Kidney epithelial cell (primary cell): Measurements from ENCODE around the gene WFDC10A. TPM values are rescaled to one million over a fixed set of nuclear protein-coding genes. Genes with fewer than 3 reads are reported as not detected.

Experiments used
- DNase-seq: peaks from one replicate; pipeline ENCODE4 v3.0.0-alpha.2; 2010; ENCODE audit warnings: low read depth
- H3K27me3 ChIP-seq: 2 replicates; pipeline ENCODE4 v1.6.0; 2011; ENCODE audit warnings: low read length; ENCODE audit not compliant: control insufficient read depth, insufficient read depth
- H3K36me3 ChIP-seq: 2 replicates; pipeline ENCODE4 v1.5.1; 2011; ENCODE audit warnings: low read length; ENCODE audit not compliant: control insufficient read depth, insufficient read depth
- H3K4me3 ChIP-seq: 2 replicates; pipeline ENCODE4 v1.5.1; 2011; ENCODE audit warnings: low read depth, mild to moderate bottlenecking, control low read depth, low read length
- CTCF ChIP-seq: IDR thresholded peaks from 2 replicates; pipeline ENCODE4 v1.5.1; 2011; ENCODE audit warnings: mild to moderate bottlenecking, moderate library complexity, low read length, control low read depth, inconsistent platforms; ENCODE audit not compliant: insufficient read depth, poor library complexity, severe bottlenecking
- total RNA-seq: library from RNA; depleted of rRNA; stranded (reverse); fragments of >200 nt; gene quantifications from 2 replicates; pipeline ENCODE4 v1.2.3, GENCODE V29; 2015

The WFDC10A gene
- total RNA-seq, 1 donor from 2014 or later: not detected

- Histone ChIP-seq H3K27me3 (no peaks in the 10 kb centered on the region), H3K36me3 (no peaks in the 10 kb centered on the region), H3K4me3 (no peak within 1 kb of the TSS)
- TF ChIP-seq CTCF: no peak
- no peak for DNase-seq
Observed at GRCh38 chr20:45670139-45670538, 40.6 kb downstream of the WFDC10A start, which contains the start of gene WFDC11. Gene WFDC11, minus strand, starts transcription at chr20:45670239. Its CDS starts 19,639 bp downstream, at chr20:45650600.

- TF ChIP-seq CTCF: no peak
- Histone ChIP-seq H3K27me3 (no peaks in the 10 kb centered on the region), H3K36me3 (no peaks in the 10 kb centered on the region), H3K4me3 (no peak overlapping the region)
- no peak for DNase-seq
Observed at GRCh38 chr20:45672765-45673164, 43.2 kb downstream of the WFDC10A start.

GRCh38 chr20:45679650-45680049 lies 50.1 kb downstream of the WFDC10A start:
- no peak overlapping the region for H3K4me3 ChIP-seq
- no peak for DNase-seq
- H3K36me3 ChIP-seq: no peaks in the 10 kb centered on the region
- H3K27me3 ChIP-seq: no peaks in the 10 kb centered on the region
- no peak for TF ChIP-seq CTCF

Other genes with a start within 250 kb of the WFDC10A start
- gene DBNDD2, start 221.4 kb upstream of the WFDC10A start, total RNA-seq: 57.2 and 64.4 TPM in 2 replicates
- 69.8 and 92.7 TPM in 2 replicates for gene PIGT, start 213.6 kb upstream of the WFDC10A start, total RNA-seq
- 78.5 and 84.9 TPM in 2 replicates for gene WFDC2, start 160.0 kb upstream of the WFDC10A start, total RNA-seq
- gene SPINT3, start 114.1 kb upstream of the WFDC10A start, total RNA-seq: not detected in 2 replicates
- gene WFDC6, start 90.3 kb upstream of the WFDC10A start, total RNA-seq: not detected in 2 replicates
- not detected in 2 replicates for gene EPPIN, start 82.3 kb upstream of the WFDC10A start, total RNA-seq
- not detected in 2 replicates for gene WFDC8, start 50.5 kb upstream of the WFDC10A start, total RNA-seq
- gene WFDC9, start 1.5 kb downstream of the WFDC10A start, total RNA-seq: not detected in 2 replicates
- not detected in 2 replicates for gene WFDC11, start 40.5 kb downstream of the WFDC10A start, total RNA-seq
- gene WFDC13, start 72.3 kb downstream of the WFDC10A start, total RNA-seq: not detected in 2 replicates
- gene WFDC10B, start 75.3 kb downstream of the WFDC10A start, total RNA-seq: not detected in 2 replicates
- not detected in 2 replicates for gene SPINT4, start 92.6 kb downstream of the WFDC10A start, total RNA-seq
- not detected in 2 replicates for gene WFDC3, start 162.1 kb downstream of the WFDC10A start, total RNA-seq
- gene DNTTIP1, start 162.2 kb downstream of the WFDC10A start, total RNA-seq: 46.7 and 48.2 TPM in 2 replicates
- gene UBE2C, start 182.9 kb downstream of the WFDC10A start, total RNA-seq: 25.9 and 31.3 TPM in 2 replicates
- gene TNNC2, start 197.6 kb downstream of the WFDC10A start, total RNA-seq: not detected in 2 replicates
- 24.7 and 28.4 TPM in 2 replicates for gene SNX21, start 204.1 kb downstream of the WFDC10A start, total RNA-seq
- 35.3 and 38.7 TPM in 2 replicates for gene ACOT8, start 227.7 kb downstream of the WFDC10A start, total RNA-seq
- gene ZSWIM3, start 227.9 kb downstream of the WFDC10A start, total RNA-seq: 3.8 and 4.7 TPM in 2 replicates